IPS-15b (cell line): ENCODE measurements around the gene KNCN.

Source experiments
- H3K27me3 ChIP-seq: one replicate; pipeline ENCODE4 v1.6.1; 2013; ENCODE audit warnings: low read length; ENCODE audit not compliant: control insufficient read depth, insufficient read depth
- H3K36me3 ChIP-seq: one replicate; pipeline ENCODE4 v1.6.1; 2013; ENCODE audit warnings: low read length; ENCODE audit not compliant: control insufficient read depth, insufficient read depth
- H3K4me1 ChIP-seq: one replicate; pipeline ENCODE4 v1.6.1; 2013; ENCODE audit warnings: mild to moderate bottlenecking, low read length; ENCODE audit not compliant: control insufficient read depth, insufficient read depth
- H3K4me3 ChIP-seq: one replicate; pipeline ENCODE4 v1.5.1; 2013; ENCODE audit warnings: low read depth, low read length
- H3K9ac ChIP-seq: one replicate; pipeline ENCODE4 v1.6.1; 2013; ENCODE audit warnings: low read depth, mild to moderate bottlenecking, low read length
- H3K9me3 ChIP-seq: one replicate; pipeline ENCODE4 v1.6.1; 2013; ENCODE audit warnings: mild to moderate bottlenecking, low read length; ENCODE audit not compliant: control insufficient read depth, insufficient read depth

The KNCN gene

DNA sequence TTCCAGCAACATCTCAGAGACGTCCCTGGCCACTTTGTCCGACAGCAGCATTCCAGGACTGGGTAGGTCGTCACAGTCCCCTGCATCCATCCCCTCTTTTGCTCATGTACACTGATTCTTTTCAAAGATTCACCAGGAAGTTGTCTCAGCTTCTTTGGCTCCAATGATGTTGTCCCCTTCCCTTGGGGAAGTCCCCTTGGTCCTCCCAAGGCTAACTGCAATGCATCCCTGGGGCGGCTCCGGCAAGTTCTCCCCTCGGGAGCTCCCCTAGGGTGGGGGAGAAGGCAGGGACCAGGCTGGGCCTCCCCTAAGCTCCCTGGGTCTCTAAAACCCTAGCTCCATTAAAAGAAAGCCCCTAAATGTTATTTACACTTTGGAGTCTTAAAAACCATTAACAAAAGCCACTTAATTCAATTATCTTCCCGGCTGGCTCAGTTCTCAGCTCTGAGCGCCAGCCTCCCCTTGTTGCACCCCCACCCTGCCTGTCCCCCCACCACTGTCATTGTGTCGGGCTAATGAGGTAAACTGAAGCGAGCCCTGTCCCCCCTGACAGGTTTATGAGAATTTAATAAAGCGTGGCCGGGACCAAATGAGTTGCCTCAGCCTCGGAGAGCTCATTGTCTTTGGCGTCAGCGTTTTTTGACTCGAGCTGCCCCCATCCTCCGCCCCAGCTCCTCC is 25.3 kb downstream of the KNCN start:
- peak overlapping the region; percentile 23 for H3K4me3 ChIP-seq
- peaks cover 35% of the 10 kb centered on the region for H3K4me1 ChIP-seq
- H3K9me3 ChIP-seq = no peaks in the 10 kb centered on the region
- no peak overlapping the region for H3K9ac ChIP-seq
- peaks cover 96% of the 10 kb centered on the region for H3K27me3 ChIP-seq
- no peaks in the 10 kb centered on the region for H3K36me3 ChIP-seq

DNA sequence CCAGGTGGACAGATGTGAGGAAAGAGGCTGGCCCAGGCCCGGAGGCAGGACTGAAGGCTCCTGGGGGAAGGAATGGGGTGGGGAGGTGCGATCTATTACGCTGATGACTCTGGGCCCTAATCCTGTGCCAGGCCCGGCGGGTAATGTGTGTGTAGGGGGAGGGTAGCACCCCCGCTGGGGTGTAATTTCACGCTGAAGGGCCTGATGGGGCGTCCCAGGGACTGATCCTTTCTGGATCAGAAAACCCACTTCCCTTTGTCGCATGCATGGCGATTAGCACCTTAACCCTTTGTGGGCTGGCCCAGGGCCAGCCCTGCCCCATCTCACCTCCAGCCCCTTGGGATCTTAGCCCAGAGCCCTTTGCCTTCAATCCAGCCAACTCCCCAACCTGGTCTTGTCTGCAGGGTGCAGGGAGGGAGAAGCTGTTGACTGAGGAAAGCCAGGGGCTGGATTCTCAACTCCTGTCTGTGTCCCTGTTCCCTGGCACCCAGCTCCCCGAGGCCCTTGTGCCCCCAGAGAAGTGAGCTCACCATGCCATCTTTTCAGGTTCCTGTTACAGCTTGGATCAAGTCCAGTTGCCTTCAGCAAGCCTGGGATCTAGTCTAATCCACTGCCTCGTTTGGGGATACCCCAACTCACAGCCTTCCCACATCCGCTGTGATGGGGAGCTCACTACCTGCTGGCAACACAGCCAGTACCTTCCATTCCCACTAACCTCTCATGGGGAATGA is 26.0 kb downstream of the KNCN start:
- H3K4me3 ChIP-seq = peak overlapping the region; percentile 43
- H3K27me3 ChIP-seq = peaks cover 95% of the 10 kb centered on the region
- no peak overlapping the region for H3K9ac ChIP-seq
- peaks cover 38% of the 10 kb centered on the region for H3K4me1 ChIP-seq
- H3K9me3 ChIP-seq = no peaks in the 10 kb centered on the region
- H3K36me3 ChIP-seq = no peaks in the 10 kb centered on the region

DNA sequence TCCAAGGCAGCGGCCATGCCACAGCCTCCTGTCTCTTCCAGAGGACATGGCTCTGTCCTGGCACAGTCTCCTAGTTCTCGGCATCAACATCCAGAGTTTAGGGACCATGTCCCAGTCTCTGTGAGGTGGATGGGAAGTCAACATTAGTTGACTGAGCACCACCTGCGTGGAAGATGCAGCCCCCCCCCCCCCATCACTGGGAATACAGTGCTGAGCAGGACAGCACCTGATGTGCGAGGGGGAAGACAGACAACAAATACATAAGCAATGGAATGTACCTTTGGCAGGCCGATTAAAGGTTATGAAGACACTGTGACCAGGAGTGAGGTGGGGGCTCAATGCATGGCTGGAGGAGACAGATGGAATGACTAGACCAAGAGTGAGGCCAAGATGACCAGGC is 26.6 kb downstream of the KNCN start:
- Histone ChIP-seq H3K4me3 (peak overlapping the region; percentile 43), H3K9me3 (no peaks in the 10 kb centered on the region), H3K4me1 (peaks cover 41% of the 10 kb centered on the region), H3K9ac (no peak overlapping the region), H3K36me3 (no peaks in the 10 kb centered on the region), H3K27me3 (peaks cover 93% of the 10 kb centered on the region)

DNA sequence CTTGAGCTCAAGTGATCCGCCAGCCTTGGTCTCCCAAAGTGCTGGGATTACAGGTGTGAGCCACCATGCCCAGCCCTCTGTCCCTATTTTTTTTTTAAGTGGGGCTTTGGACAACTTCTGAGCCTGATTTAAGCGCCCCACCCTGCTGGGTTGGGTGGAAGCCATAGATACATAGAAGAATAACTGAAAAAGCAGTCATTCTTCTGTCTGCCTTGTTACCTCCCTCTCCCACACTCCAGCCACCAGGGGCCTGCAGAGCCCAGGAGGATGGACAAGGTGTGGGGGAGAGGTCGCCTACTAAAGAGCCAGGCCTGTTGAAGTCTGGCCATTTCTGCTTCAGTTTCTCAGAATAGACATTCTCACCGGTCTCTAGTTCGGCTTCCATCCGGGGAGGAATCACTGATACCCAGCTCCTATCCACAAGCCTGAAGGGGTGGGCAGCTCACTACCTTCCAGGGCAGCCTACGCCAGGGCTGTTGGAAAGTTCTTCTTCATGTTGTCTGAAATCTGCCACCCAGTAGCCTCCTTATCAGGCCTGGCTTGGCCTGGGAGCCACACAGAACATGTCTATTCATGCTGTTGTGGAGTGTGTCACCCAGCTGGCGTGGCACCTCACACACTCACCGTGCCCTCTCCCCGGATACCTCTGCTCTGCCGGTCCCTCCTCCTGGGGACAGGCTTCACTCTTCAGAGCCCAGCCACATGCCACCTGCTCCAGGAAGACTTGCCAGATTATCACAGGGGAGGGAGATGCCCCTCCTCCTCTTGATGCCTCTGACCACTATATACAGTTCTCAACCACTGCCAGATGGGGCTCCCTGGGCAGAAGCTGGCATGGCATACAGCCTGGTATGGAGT is 27.7 kb downstream of the KNCN start:
- Histone ChIP-seq H3K4me3 (no peak overlapping the region), H3K9ac (no peak overlapping the region), H3K27me3 (peaks cover 87% of the 10 kb centered on the region), H3K9me3 (no peaks in the 10 kb centered on the region), H3K36me3 (no peaks in the 10 kb centered on the region), H3K4me1 (peaks cover 44% of the 10 kb centered on the region)

DNA sequence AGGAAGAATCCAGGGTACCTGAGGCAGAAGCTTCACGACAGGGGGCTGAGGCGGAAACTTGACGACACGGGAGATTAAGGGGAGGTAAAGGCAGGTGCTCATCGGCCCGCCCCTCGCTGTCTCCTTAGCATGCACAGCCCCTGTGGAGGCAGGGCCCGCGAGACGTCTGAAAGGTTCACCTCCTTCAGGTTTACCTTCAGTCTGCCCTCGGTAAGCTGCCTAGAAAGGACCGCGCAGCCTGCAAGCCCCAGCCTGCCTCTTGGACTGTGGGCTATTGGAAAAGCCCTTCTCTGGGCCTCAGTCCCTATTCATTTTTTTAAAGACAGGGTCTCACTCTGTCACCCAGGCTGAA is 28.5 kb downstream of the KNCN start:
- Histone ChIP-seq H3K4me3 (no peak overlapping the region), H3K4me1 (peaks cover 48% of the 10 kb centered on the region), H3K9ac (no peak overlapping the region), H3K27me3 (peaks cover 86% of the 10 kb centered on the region), H3K36me3 (no peaks in the 10 kb centered on the region), H3K9me3 (no peaks in the 10 kb centered on the region)

DNA sequence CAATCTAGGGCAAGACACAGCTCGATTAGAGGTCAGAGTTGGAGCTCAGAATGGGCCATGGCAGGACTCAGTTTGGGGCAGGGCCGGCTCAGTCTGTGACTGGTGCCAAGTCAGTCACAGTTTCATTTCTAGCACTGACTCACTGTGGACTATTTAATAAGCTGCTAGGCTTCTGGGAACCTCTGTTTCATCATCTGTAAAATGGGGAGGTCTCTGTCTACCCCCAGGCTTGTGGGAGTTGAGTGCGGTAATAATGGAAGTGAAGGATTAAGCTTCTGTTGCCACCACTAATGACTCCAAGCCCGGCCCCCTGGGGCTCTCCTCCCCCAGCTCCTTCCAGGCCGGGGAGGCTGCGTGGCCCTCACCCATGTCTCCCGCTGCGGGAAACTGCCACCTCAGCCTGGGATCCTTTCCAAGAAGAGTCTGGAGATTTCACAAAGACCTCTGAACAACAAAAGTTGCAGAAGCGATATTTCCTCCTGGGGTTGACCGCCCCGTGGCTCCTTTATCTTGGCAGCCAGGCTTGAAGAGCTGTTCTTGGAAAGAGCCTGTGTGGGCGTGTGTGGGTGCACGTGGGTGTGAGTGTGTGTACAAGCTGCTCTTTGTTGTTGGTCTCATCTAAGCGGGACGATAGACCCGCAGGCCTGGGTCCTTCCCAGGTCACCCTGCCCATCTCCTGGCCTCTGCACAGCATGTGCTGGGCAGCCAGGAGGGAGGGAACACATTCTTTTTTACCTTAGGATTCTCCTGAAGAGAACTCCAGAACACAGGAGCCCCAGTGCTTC is 29.1 kb downstream of the KNCN start:
- H3K9me3 ChIP-seq = no peaks in the 10 kb centered on the region
- H3K36me3 ChIP-seq = no peaks in the 10 kb centered on the region
- peaks cover 84% of the 10 kb centered on the region for H3K27me3 ChIP-seq
- H3K9ac ChIP-seq = no peak overlapping the region
- H3K4me3 ChIP-seq = peak overlapping the region; percentile 13
- peaks cover 46% of the 10 kb centered on the region for H3K4me1 ChIP-seq

DNA sequence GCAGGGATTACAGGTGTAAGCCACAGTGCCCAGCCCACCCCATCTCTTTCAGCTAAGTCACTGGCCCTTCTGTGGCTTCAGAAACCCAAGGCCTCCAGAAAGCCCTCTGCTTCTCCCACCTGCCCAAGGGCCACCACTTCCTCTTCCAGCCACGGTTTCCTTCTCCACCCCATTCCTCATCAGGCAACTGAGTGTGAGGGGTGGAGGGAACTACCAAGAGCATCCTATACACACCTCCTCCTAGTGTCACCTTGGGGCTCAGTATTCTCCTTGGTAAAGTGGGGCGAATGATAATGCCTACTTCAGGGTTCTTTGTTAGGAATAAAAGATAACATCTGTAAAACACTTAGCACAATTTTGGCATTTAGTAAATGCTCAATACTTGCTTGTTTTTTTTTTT is 30.0 kb downstream of the KNCN start:
- Histone ChIP-seq H3K9ac (no peak overlapping the region), H3K9me3 (no peaks in the 10 kb centered on the region), H3K27me3 (peaks cover 81% of the 10 kb centered on the region), H3K4me3 (no peak overlapping the region), H3K36me3 (no peaks in the 10 kb centered on the region), H3K4me1 (peaks cover 51% of the 10 kb centered on the region)

DNA sequence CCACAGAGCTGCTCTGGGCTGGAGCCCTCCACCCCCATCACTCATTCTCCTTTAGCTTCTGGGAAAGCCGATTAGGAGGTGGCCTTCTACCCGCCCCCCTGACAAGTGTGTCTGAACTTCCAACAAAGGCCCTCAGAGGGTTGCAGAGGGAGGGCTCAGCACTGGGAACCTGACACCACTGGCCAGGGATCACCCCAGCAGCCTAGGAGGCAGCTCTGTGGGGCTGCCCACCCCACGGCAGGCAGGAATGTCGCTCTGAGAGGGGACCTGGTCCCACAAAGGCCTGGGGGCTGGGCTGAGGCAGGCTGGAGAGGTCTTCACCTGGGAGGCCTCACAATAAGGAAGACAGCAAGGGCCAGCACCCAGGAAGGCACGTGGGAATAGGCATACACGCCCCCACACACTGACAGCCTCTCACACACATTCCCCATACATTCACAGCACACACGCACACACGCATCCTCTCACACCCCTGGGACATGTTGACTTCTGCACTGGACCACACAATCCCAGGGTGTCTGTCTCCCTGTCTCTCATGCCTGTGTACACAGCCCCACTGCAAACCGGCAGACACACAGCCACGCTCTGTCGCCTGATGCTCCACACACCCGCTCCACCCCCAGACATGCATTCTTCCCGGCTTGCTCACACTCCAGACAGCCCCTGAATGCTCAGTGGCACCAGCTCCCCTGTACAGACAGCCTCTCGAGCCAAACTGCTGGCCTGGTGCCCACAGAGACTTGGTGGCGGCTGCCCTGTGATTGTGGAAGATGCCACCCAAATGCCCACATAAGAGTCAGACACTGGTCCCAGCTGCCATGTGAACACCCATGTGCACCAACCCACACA is 31.2 kb downstream of the KNCN start:
- Histone ChIP-seq H3K4me3 (no peak overlapping the region), H3K9me3 (no peaks in the 10 kb centered on the region), H3K27me3 (peaks cover 82% of the 10 kb centered on the region), H3K9ac (no peak overlapping the region), H3K4me1 (peaks cover 45% of the 10 kb centered on the region), H3K36me3 (no peaks in the 10 kb centered on the region)

DNA sequence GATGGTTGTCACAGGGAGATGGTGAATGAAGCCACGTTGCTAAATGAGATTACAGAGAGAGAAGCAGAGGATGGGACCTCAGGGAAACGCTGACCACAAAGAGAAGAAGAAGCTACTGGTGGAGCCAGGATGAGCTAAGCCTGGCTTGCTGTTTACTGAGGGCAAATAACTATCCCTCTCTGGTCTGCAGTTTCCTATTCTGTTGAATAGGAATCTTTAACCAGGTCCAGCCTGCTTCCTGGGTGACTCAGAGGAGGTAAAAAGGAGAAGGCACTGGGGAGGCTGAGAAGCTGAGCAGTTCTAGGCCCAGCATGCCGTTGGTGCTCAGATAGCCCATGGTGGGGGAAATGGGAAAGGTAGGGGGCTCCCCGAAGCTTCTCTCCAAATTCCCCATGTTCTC is 32.2 kb downstream of the KNCN start:
- Histone ChIP-seq H3K36me3 (no peaks in the 10 kb centered on the region), H3K9ac (no peak overlapping the region), H3K9me3 (no peaks in the 10 kb centered on the region), H3K27me3 (peaks cover 82% of the 10 kb centered on the region), H3K4me1 (peaks cover 40% of the 10 kb centered on the region), H3K4me3 (no peak overlapping the region)

DNA sequence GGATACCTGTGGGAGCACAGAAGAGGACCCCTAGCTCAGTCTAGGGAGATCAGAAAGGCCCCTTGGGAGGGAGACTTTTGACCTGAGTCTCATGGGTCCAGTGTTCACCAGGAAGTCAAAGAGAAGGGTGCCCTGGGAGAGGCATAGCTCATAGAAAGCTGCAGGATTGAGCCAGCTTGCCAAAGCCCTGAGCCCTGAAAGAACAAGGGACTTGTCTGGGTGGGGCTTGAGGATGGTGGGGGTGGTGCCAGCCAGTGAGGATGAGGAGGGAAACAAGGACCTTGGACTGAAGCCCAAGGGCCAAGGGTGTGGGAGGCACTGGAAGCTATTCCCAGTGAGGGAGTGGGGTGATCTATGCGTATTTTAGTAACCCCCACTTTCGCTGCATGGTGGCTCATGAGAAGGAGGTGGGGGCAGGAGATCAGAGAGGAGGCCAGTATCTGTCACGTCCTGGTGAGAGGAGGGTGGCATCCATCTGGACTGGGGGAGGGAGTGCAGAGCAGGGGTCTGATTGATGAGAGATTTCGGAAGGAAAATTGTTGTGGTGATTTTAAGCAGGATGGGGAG is 33.4 kb downstream of the KNCN start:
- Histone ChIP-seq H3K27me3 (peaks cover 80% of the 10 kb centered on the region), H3K9ac (no peak overlapping the region), H3K9me3 (no peaks in the 10 kb centered on the region), H3K4me1 (peaks cover 38% of the 10 kb centered on the region), H3K4me3 (no peak overlapping the region), H3K36me3 (no peaks in the 10 kb centered on the region)
